IPS-11a (cell line): ENCODE data around the gene LRFN2.

ENCODE experiments used
- H3K4me3 ChIP-seq: one replicate; pipeline ENCODE4 v1.5.1; 2013; ENCODE audit warnings: low read depth, low read length, control low read depth

The LRFN2 gene

GRCh38 chr6:40586369-40587201 is 579 bp downstream of the LRFN2 start:
- peak overlapping the region; percentile 67 for H3K4me3 ChIP-seq

- no peak overlapping the region for H3K4me3 ChIP-seq
Measured at GRCh38 chr6:40585651-40586269, 1.4 kb downstream of the LRFN2 start.

- H3K4me3 ChIP-seq: no peak overlapping the region
Measured at GRCh38 chr6:40585223-40585622, 1.9 kb downstream of the LRFN2 start.

DNA sequence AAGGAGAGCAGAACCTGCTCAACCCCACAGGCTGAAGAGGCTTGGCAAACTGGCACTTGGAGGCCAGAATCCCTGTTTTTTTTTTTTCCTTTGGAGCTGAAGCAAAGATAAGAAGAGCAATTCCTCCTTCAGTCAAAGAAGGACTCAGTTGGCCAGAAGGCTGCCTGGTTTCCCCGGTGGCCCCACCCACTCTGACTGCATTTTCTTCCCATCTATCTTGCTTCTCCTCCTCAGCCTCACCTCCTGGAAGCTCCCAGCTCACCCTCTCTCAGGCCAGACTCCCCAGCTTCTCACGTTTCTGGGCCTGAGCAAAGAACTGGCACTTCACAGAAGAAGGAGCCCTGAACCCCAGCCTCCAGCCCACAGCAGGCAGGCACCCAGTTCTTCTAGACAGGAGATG is 2.4 kb downstream of the LRFN2 start:
- H3K4me3 ChIP-seq: no peak overlapping the region

DNA sequence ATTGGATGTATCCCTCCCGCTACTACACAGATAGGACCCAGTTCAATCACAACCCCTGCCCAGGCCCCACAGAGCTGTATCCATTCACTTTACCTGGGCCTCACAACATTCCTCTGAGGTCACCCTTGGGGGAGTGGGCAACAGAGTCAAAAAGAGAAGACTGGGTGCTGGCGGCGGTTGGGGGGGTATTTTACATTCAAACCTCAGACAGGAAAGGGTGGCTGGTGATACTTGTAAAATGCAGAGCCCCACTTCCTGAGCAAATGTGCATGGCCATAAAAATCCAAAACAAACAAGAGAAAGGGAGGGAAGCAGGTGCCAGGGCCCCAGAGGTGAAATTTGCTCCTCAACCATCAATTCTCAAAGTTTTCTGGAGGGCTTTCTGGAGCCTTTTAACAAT is 3.5 kb downstream of the LRFN2 start:
- H3K4me3 ChIP-seq: no peak overlapping the region

GRCh38 chr6:40582892-40583291 is 4.3 kb downstream of the LRFN2 start:
- H3K4me3 ChIP-seq: no peak overlapping the region

- no peak overlapping the region for H3K4me3 ChIP-seq
Measured at GRCh38 chr6:40579101-40579500, 8.1 kb downstream of the LRFN2 start.

GRCh38 chr6:40577672-40578071 is 9.5 kb downstream of the LRFN2 start:
- H3K4me3 ChIP-seq: no peak overlapping the region

DNA sequence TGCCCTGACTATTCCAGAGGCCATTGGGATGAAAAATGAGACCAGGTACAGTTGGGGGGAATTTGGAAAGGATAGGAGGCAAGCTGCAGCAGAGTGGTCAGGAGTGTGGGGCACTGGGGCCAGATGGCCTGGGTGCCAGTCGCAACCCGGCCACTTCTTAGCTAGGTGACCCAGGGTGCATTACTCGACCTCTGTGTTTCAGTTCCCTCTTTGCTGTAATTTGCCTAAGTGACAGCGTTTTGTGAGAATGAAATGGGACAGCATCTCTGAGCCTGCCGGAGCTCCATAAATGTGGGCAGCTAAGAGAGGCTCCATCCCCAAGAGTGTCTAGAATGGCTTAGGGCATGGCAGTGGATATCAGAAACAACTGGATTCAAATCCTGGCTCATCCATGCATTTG is 13.9 kb downstream of the LRFN2 start:
- no peak overlapping the region for H3K4me3 ChIP-seq

- no peak overlapping the region for H3K4me3 ChIP-seq
Measured at GRCh38 chr6:40569162-40569910, 17.8 kb downstream of the LRFN2 start.

GRCh38 chr6:40568062-40568708 is 19.0 kb downstream of the LRFN2 start:
- H3K4me3 ChIP-seq: no peak overlapping the region

DNA sequence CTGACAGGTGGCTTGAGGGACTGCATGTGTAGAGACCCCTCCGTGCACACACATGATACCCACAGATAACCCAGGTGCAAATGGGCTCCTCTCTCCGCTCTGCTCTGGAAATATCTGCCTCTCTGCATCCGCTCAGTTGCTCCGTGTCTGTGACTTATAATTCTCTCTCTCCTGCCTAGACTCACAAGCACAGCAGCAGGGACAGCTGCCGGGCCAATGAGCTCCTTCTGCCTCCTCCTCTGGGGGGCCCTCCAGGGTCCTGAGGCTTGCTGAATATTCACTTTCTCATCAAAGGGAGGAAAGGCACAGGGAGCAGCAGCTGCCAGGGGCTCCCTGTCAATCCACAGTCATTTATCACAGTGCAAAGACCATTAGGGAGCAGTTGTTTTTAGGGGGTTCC is 24.1 kb downstream of the LRFN2 start:
- no peak overlapping the region for H3K4me3 ChIP-seq

GRCh38 chr6:40559056-40559455 is 28.1 kb downstream of the LRFN2 start:
- H3K4me3 ChIP-seq: no peak overlapping the region

- no peak overlapping the region for H3K4me3 ChIP-seq
Measured at GRCh38 chr6:40558102-40558501, 29.1 kb downstream of the LRFN2 start.

DNA sequence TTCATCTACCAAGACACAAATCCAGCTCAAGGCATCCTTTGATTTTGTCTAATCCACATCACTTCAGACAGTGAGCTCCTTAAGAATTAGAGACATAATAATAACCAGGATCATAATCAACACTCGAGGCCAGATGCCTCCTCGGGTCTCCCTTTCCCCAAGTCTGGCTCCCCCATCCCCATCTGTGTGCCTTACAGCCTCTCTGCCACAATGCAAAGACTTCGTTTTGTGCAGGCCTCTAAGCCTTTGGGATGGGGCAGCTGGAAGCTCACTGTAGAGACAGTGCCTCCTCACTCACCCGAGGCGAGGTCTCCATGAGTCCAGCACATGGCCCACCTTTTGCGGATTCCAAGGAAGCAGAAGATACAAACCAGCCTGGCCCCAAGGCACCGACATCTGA is 30.3 kb downstream of the LRFN2 start:
- H3K4me3 ChIP-seq: no peak overlapping the region

DNA sequence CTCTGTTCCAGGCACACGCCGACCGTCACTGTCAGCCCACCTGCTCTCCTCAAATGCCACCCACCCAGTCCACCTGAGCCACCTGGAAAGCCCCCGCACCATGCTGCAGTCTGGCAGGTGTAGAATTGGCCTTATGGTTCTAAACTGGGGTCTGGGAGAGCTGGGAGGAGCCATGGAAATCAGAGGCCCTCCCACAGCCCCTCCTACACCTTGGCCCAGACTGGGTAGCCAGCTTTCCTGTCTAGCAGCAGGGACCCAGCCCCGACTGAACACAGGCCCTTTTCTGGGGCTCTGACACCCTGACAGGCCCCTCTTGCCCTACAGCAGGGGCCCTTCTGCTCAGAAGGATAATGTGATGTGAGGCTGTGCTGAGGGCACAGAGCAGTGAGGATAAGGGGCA is 31.1 kb downstream of the LRFN2 start:
- H3K4me3 ChIP-seq: no peak overlapping the region

DNA sequence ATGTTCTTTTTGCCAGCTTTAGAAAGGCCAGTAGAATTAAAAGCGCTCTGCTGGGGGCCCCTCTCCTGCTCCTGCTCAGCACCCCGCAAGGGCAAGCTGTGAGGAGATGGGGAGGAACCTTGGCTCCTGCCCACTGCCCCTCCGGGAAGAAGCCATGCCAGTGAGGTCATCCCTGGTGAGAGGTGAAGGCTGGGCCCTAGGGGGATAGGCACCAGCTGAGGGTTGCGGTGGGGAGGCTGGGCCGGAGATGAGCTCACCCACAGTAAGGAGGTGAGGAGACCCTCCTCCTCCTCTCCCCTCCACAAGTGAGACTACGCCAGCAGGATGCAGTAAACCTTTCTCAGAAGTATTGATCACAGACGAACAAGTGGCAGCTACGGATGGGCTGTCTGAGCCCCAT is 32.1 kb downstream of the LRFN2 start:
- no peak overlapping the region for H3K4me3 ChIP-seq

- no peak overlapping the region for H3K4me3 ChIP-seq
Measured at GRCh38 chr6:40552941-40553340, 34.2 kb downstream of the LRFN2 start.

GRCh38 chr6:40551966-40552505 is 35.1 kb downstream of the LRFN2 start:
- H3K4me3 ChIP-seq: no peak overlapping the region

- H3K4me3 ChIP-seq: no peak overlapping the region
Measured at GRCh38 chr6:40550202-40551101, 36.7 kb downstream of the LRFN2 start.
